HG03342 (cell line): ENCODE measurements around the gene GPN1.
"Not testable (repeated sequence)": the region's sequence is repeated elsewhere in the genome, so short reads cannot be mapped to it uniquely, and the experiment has no call there.

Source experiments
- ATAC-seq: cut with Tn5 transposase; IDR thresholded peaks from one replicate; pipeline ENCODE4 v1.9.1; 2021; ENCODE audit warnings: mild to moderate bottlenecking, moderate library complexity; ENCODE audit not compliant: unreplicated experiment

The GPN1 gene

GRCh38 chr2:27667446-27667845 is 38.6 kb downstream of the GPN1 start:
- ATAC-seq: no peak

DNA sequence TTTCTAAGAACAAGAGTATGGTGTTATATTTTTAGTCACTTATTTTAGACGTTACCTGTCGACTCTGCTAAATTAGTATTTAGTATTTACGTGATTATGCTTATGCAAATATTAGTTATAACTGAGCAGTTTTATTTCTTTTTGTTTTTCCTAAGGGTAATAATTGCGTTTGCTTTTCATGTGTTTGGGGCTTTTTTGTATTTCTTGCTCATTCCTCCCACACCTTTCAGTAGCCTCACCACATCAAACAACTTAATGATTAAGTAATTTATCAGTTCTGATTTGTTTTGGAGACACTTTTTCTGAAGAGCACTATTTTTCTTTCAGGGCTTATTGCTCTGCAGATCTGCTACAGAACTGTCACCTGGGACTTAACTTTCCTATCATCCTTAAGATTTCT is 42.4 kb downstream of the GPN1 start:
- no peak for ATAC-seq

- ATAC-seq: no peak
These were observed 44.1 kb downstream of the GPN1 start for GRCh38 chr2:27672723-27673486.

- no peak for ATAC-seq
These were observed 51.7 kb downstream of the GPN1 start for GRCh38 chr2:27680571-27680970.

- ATAC-seq: no peak
These were observed 53.0 kb downstream of the GPN1 start for GRCh38 chr2:27681841-27682240.

DNA sequence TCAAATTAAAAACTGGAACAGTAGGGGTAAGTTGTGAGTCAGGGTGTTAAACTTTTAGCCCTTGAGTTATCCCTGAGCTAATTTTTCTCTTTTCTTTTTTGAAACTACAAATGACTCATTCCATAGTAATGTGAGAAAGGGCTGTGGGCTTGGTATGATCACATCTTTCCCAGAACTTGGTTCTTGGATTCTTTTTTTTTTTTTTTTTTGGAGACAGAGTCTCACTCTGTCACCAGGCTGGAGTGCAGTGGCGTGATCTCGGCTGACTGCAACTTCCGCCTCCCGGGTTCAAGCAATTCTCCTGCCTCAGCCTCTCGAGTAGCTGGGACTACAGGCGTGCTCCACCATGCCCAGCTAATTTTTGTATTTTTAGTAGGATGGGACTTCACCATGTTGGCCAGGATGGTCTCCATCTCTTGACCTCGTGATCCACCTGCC is 53.5 kb downstream of the GPN1 start:
- ATAC-seq: not testable (repeated sequence)

GRCh38 chr2:27683390-27684071 is 54.7 kb downstream of the GPN1 start:
- ATAC-seq: peak; percentile 86

DNA sequence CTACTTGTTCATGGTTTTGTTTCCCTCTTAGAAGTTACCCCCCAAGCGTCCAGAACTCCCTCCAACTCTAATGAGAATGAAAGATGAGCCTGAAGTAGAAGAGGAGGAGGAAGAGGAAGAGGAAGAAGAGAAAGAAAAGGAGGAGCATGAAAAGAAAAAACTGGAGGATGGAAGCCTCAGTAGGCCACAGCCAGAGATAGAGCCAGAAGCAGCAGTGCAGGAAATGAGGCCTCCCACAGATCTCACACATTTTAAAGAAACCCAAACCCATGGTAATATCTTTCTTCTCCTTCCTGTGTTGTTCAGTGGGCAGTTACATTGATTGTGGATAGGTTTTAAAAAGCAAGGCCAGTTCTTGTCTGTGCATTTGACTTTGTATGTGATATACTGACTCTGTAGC is 56.2 kb downstream of the GPN1 start:
- ATAC-seq: not testable (repeated sequence)

DNA sequence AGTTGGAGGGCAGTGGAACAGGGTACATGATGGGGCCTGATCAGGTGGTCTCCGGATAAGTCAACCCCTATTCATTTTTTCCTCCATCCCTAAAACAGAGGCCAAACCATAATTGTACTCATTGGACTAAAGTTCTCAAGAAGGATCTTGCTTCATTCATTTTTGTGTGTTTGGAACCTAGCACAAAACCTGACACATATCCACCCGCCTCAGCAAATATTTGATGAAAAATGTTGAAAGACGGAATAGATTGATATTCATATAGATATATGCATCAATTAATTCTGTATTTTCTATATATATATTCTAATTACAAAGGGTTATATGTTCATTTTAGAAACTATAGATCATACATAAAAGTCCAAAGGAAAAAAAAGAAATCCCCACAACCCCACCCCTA is 56.7 kb downstream of the GPN1 start:
- ATAC-seq: no peak

DNA sequence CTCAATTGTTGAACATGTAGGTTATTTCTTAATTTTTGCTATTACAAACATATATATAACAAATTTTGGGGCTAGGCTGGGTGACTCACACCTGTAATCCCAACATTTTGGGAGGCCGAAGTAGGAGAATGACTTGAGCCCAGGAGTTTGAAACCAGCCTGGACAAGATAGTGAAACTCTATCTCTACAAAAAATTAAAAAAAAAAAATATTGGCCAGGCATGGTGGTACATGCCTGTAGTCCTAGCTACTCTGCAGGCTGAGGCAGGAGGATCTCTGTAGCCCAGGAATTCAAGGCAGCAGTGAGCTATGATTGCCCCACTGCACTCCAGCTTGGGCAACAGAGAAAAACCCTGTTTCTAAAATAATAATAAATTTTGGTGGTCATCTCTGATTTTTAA is 58.4 kb downstream of the GPN1 start:
- no peak for ATAC-seq

DNA sequence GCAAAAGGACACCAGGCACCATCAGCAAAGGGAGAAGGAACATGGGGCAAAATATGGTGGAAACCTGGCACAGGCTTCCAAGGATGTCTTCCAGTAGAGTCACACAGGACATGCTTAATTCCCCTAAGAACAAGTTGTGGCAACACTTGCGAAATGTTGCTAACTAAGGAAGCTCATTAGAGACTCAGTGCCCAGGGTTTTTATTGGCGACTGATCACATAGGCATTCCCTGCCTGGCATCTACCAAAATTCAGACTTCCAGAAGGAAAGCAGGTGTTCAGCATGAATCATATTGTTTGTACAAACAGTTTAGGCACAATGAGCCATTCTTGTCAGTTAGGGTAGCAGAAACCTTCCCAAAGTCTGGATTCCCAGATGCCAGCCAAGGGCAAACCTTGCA is 60.6 kb downstream of the GPN1 start:
- ATAC-seq: no peak

GRCh38 chr2:27690052-27690451 is 61.2 kb downstream of the GPN1 start:
- ATAC-seq: no peak

DNA sequence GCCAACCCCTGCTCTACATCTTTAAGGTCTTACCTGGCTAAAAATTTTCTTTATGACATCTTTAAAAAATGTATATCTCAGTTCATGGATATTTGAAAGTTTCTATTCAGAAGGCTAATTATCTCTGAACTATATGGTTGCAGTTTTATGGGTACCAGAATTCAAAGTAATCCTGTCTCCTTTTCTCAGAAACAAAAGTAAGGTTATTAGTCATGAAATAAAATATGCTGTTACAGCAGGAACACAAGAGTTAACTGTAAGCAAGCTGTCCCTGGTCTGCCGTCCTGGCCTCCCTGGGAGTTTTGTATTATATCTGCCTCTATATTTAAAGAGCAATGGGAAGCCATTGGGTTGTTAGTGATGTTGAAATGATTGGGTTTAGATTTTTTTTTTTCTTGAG is 68.8 kb downstream of the GPN1 start:
- ATAC-seq: no peak
